ENCODE data around the gene AFAP1. TPM values are rescaled to one million over a fixed set of nuclear protein-coding genes. Genes with fewer than 3 reads are reported as not detected.

AFAP1 gene
- total and polyA plus RNA-seq, 2 of the 4 experiments (the other 2 are of a cell fraction): 48.2 to 80.9 TPM

- Histone ChIP-seq H3K9ac (ENCODE audit: low read depth, low read length) (no peak overlapping the region), H2AFZ (replicated peaks; ENCODE audit: low read length, poor library complexity) (no peak overlapping the region), H4K91ac (ENCODE audit: insufficient read depth, low read depth, low read length) (no peak overlapping the region), H3K23ac (ENCODE audit: low read depth, low read length) (no peak overlapping the region), H2BK15ac (ENCODE audit: low read depth, low read length) (no peak overlapping the region), H3K4ac (ENCODE audit: low read depth, low read length) (no peak overlapping the region), H3K36me3 (ENCODE audit: control insufficient read depth, insufficient read depth, low read length) (peaks cover 66% of the 10 kb centered on the region), H2BK20ac (ENCODE audit: low read depth, low read length) (no peak overlapping the region), H3K14ac (replicated peaks; ENCODE audit: low read depth, low read length) (no peak overlapping the region), H3K56ac (ENCODE audit: extremely low read depth, insufficient read depth, low read length) (no peak overlapping the region), H4K5ac (ENCODE audit: low read depth, low read length) (no peak overlapping the region), H3K4me1 (ENCODE audit: control insufficient read depth, insufficient read depth, low read length) (peaks cover 11% of the 10 kb centered on the region), H2BK5ac (ENCODE audit: low read depth, low read length, poor library complexity, severe bottlenecking) (no peak overlapping the region), H2AK5ac (ENCODE audit: low read depth, low read length) (no peak overlapping the region), H2AK9ac (replicated peaks; ENCODE audit: low read depth, low read length, poor library complexity) (no peak overlapping the region), H3K79me1 (ENCODE audit: low read depth in 1 of 2, low read length in 2 of 2) (peaks cover 32 to 78% of the 10 kb centered on the region in 2 experiments), H3K27me3 (ENCODE audit: control insufficient read depth, insufficient read depth, low read length) (no peaks in the 10 kb centered on the region), H3K9me3 (ENCODE audit: control insufficient read depth, insufficient read depth, low read length) (no peaks in the 10 kb centered on the region), H3K4me3 (ENCODE audit: insufficient read depth, low read depth, low read length) (no peak overlapping the region), H2BK120ac (ENCODE audit: low read depth, low read length) (no peak overlapping the region), H3K9me1 (ENCODE audit: insufficient read depth, low read length) (peaks cover 12% of the 10 kb centered on the region), H3K18ac (ENCODE audit: low read depth, low read length) (no peak overlapping the region), H4K8ac (ENCODE audit: low read depth in 2 of 2, low read length in 2 of 2) (no peak overlapping the region), H3K4me2 (ENCODE audit: low read depth, low read length) (no peak overlapping the region), H4K20me1 (ENCODE audit: insufficient read depth, low read length) (peaks cover 35% of the 10 kb centered on the region), H3K27ac (ENCODE audit: insufficient read depth, low read length) (no peak overlapping the region)
- TF ChIP-seq POLR2A (IDR thresholded peaks at IDR 0.05; ENCODE audit: low read depth, low read length) (no peak), ELK1 (IDR thresholded peaks at IDR 0.05; ENCODE audit: borderline replicate concordance, low read depth, low read length) (no peak), USF2 (IDR thresholded peaks at IDR 0.05; ENCODE audit: low read depth, low read length) (no peak), CEBPB (IDR thresholded peaks at IDR 0.05; ENCODE audit: low read depth, low read length) (no peak), RFX5 (IDR thresholded peaks at IDR 0.05; ENCODE audit: low read depth, low read length) (no peak), BHLHE40 (IDR thresholded peaks at IDR 0.05; ENCODE audit: low read depth, low read length) (no peak), CTCF (conservative IDR thresholded peaks at IDR 0.05; ENCODE audit: low read depth, low read length) (no peak), MAZ (IDR thresholded peaks at IDR 0.05; ENCODE audit: borderline replicate concordance, low read depth, low read length) (no peak), MXI1 (IDR thresholded peaks at IDR 0.05; ENCODE audit: borderline replicate concordance, low read depth, low read length) (no peak), MAFK (IDR thresholded peaks at IDR 0.05; ENCODE audit: low read depth, low read length) (no peak), RCOR1 (IDR thresholded peaks at IDR 0.05; ENCODE audit: insufficient replicate concordance, low read length) (no peak), RAD21 (IDR thresholded peaks at IDR 0.05; ENCODE audit: low read length) (no peak), FOS (IDR thresholded peaks at IDR 0.05; ENCODE audit: low read depth, low read length) (no peak), SMC3 (IDR thresholded peaks at IDR 0.05; ENCODE audit: low read depth, low read length) (no peak)
- in situ Hi-C loops (cut with MboI; ENCODE audit: low sequenced_read_pairs): no loop called here
- WGBS, 2 experiments (ENCODE audit: extremely low coverage in 2 of 2, insufficient read length in 1 of 2): 94% methylated on average over 7 of the region's 10 CpGs; no CpG with 5 or more reads in 1 of the 2 experiments
- DNase-seq (no peak), ATAC-seq (ENCODE audit: low read depth) (no peak)
- BruUV-seq (replicated peaks): no TSS peak
- ChIA-PET POLR2A (ENCODE audit: unreplicated experiment) (no interaction called here), CTCF (no interaction called here)
- dilution Hi-C loops (cut with HindIII; ENCODE audit: low sequenced_read_pairs, unreplicated experiment): no loop called here
- intact Hi-C loops (cut with micrococcal nuclease): no loop called here
Measured at GRCh38 chr4:7786040-7786439, 153.6 kb downstream of the AFAP1 start.

All from IMR-90 (cell line).